Hippocampal formation (tissue), 2 donors: ENCODE measurements around the gene CLEC3B.
A peak's percentile ranks its signal among the peaks of the same experiment; 100 is the strongest.

Experiments
- DNase-seq, 2 donors: peaks; one replicate each; lab custom pipeline; 2025; lab: John Stamatoyannopoulos, UW

Gene CLEC3B

DNA sequence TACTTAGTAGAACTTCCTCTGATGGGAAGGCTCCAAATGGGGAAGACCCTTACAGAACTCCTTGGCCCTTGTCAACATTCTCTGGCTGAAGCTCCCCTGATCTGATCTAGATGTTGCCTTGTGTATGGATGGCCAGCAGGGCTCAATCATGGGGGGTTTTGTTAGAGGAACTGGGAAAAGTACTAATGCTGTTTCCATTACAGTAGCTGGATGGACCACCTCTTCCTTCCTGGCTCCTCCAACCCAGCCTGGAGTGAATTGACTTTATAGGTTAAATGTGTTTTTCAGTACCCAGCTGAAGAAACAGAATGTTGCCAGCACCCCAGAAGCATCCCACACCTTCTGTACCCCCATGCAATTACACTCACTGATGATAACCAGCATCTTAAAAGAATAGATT lies 22.7 kb upstream of the CLEC3B start:
- no peak for DNase-seq

DNA sequence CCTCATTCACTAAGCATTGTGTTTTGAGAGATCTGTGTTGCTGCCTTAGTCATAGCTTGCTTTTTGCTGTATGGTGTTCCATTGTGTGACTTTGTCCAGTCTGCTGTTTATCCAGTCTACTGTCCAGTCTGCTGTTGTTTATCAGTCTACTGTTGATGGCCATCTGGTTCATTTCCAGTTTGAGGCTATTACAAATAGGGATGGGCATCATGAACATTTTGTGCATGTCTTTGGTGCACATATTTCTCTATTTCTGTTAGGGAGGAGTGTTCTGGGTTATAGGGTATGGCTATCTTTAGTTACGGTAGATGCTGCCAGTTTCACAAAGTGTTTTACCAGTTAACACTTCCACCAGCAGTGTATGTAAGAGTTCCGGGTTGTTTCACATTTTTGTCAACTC lies 22.2 kb upstream of the CLEC3B start:
- DNase-seq, result no peak

DNA sequence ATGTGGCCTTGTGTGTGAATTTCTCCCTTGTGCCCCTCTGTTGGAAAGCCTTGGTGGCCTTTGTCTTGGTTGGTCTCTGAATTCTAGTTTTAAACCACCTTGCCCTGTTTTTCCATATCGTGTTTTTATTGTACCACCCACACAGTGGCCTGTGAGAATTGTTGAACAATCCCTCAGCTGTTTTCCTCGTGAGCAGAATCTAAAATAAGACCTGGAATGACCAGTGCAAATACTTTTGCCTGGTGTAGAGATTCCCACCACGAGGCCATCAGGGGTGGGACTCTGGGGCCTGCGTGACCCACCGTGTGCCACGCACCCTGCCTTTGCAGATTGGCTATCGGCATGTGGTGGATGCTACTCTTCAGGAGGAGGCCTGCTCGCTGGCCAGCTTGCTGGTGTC lies 19.0 kb upstream of the CLEC3B start:
- no peak for DNase-seq

DNA sequence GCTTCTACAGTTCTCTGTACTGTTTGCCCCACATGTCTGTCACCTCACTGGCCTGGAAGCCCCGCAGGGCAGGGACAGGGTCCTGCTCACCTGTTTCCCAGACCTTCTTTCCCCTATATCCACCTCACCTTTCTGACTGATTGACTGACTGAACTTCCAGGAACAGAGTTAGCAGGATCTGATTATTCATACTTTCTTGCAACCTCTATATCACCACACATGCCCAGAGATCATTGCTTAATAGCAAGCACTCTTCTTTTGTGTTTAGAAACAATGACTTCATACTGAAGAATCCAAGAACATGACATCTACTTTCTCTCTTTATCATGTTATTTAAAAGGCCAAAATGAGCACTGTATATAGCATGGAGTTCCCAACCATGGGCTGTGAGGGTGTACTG lies 18.0 kb upstream of the CLEC3B start:
- no peak for DNase-seq

DNA sequence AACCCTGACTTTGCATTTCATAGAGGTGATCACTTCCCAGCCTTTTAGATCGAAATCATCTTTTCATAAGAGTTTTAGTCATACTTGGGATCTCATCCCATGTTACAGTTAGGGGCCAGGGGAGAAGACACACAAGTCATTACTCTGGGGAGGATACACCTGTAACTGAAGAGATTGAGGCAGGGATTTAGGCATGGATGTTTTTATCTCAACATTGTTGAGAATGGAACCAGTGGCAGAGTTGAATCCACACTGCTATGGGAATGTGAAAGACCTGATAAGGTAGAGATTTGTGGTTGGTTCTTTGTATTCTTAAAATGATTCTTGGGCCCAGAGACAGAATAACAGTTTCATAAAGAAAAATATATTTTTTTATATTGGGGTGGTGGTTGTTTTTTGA lies 16.2 kb upstream of the CLEC3B start:
- no peak for DNase-seq

DNA sequence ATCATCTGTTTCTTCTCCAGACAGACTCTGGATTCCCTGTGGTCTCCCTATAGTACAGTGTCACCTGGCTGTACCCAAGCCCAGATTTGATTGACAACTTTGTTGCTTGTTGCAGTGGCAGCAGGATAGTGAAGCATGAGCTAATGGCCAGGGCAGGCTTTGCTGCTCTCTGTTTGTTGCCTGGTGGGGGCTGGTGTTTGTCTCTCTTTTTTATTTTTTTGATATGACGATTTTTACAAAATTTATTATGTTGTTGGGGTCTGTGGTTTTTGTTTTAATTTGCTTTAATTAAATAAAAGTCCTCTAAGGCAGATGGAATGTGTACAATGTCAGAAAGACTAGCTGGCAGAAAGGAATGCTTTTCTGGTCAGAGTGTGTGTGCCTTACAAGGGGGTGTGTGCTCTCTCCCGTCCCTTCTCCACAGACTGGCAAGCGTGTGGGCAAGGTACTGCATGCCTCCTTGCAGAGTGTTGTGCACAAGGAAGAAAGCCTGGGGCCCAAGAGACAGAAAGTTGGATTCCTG lies 15.2 kb upstream of the CLEC3B start:
- DNase-seq, result no peak

DNA sequence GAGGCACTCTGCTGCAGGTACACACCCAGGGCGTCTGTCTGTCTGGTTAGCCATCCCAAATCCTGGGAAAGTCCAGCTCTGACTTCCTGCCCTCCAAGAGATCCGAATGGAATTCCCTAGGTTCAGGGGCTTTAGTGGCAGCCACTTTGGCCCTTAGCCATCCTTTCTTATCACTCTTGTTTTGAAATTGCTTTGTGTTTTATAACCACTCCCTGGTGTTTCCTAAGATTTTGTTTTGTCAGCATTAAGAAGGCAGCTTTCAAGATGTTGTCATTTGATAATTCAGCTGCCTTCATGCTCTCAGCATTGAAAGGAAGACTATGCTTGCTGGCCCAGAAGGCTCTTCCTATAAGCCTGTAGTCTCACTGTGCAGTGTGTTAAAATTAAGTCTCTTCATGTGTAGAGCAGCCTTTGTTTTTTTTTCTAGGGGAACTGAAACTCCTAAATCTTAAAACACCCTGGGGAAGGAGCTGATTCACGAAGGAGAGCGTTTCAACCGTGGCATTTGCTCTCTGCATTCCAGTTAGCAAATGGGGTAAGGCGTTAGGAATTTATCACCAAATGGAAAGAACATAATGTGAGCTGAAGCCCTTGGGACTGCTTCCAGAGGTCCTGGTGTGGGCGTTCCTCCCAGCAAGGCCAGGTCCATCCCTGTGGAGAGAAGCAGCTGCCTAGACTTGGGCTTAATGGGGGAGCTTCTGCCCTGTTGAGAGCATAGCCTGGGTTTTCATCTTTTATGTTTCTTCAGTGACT lies 14.2 kb upstream of the CLEC3B start:
- DNase-seq, result peak in 1 of 2 donors; percentile 16

DNA sequence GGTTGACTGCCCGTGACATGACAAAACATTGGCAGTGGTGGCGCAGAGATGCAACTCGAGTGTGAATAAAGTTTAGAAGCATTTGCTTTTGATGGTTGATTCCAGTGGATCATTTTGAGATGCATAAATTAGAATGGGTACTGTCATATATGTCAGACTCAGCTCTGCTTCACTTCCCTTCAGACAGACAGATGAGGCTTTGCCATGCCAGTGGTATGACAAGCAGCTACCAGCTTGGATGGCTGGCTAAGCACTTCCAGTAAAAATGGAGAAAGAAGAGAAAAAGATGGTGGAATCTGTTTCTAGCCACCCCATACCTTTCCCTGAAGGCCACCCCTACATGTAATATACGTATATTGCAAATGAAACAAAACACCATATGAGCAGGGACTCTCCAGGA lies 13.5 kb upstream of the CLEC3B start:
- no peak for DNase-seq

DNA sequence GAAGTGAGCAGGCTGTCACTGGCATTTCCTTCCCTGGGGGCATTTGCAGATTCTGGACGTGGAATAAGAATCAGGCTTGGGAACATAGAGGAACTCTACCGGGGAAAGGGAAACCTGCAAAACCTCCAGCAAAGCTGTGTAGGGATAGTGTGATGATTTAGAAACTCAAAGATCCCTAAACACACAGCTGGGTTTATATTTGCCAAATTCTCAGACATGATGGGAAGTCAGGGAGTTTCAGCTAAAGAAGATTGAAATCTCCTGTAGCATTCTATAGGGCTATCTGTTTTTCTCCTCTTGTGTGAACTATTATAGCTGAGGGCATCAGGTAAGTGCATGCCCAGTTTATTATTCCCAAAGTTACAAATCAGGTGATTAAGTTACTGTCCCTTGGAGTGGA lies 9.2 kb upstream of the CLEC3B start:
- no peak for DNase-seq

DNA sequence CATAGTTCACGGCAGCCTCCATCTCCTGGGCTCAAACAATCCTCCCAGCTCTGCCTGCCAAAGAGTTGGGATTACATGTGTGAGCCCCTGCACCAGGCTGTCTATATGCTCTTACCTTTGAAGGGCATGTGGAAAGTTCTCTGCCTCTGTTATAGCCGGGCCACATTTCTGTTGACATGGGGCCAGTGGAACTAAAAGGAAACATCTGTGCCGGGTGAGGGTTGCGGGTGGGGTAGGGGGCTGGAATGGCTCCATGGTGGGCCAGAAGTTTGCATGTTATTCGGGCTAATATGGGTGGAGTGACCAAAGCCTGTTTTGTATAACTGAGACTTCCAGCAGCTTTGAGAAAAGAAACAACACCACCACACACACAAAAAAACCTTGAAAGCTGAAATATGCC lies 8.3 kb upstream of the CLEC3B start:
- no peak for DNase-seq

DNA sequence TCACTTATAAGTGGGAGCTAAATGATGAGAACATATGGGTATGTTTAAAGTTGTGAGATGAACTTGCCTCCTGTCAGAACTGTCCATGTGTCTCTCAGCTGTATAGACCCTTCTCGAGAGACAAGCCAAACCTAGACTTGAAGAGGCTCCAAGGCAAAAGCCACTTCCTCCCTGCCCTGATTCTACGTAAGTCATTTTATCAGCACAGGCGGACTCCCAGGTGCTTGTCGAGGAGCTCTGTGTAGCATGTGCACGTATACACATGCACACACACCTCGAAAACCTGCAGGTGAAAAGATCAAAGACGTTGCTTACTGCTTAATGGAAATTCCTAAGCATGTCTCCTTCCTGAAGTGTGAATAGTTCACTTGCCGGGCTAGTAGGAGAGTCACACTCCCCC lies 5.6 kb upstream of the CLEC3B start:
- DNase-seq, result no peak

DNA sequence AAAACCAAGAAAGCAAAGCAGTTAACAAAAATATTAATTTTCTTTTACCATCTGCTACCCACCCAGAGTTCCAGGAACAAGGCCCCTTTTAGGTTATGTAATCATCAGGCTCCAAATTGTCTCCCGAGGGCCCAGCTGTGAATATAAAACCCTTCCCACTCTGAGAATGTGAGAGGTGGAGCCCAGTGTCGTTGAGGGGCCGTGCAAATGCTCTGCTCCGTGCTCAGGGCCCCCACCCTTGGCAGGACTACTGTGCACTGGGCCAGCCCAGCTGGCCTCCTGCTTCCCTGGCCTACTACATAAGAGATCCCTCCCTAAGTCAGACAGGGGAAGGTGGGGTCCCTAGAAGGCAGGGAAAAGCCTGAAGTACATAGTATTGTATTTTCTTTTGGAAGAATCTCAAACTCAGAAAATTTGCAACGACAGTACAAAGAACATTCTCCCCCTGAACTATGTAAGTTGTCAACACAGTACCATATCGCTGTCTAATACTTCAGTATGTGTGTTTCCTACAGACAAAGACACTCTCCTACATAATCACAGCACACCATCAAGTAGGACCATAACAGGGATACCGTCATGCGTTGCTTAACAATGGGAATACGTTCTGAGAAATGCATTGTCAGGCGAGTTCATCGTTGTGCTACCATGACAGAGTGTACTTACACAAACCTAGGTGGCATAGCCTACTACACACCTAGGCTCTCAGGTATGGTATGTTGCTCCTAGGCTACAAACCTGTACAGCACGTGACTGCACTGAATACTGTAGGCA lies 4.4 kb upstream of the CLEC3B start:
- DNase-seq, result no peak

DNA sequence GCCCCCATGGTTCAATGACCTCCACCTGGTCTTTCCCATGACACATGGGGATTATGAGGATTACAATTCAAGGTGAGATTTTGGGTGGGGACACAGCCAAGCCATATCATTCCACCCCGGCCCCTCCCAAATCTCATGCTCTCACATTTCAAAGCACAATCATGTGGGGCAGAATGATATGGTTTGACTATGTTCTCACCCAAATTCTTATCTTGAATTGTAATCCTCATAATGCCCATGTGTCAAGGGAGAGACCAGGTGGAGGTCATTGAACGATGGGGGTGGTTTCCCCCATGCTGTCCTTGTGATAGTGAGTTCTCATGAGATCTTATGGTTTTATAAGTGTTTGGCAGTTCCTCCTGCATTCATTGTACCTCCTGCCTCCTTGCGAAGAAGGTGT lies 2.4 kb upstream of the CLEC3B start:
- DNase-seq, result no peak

DNA sequence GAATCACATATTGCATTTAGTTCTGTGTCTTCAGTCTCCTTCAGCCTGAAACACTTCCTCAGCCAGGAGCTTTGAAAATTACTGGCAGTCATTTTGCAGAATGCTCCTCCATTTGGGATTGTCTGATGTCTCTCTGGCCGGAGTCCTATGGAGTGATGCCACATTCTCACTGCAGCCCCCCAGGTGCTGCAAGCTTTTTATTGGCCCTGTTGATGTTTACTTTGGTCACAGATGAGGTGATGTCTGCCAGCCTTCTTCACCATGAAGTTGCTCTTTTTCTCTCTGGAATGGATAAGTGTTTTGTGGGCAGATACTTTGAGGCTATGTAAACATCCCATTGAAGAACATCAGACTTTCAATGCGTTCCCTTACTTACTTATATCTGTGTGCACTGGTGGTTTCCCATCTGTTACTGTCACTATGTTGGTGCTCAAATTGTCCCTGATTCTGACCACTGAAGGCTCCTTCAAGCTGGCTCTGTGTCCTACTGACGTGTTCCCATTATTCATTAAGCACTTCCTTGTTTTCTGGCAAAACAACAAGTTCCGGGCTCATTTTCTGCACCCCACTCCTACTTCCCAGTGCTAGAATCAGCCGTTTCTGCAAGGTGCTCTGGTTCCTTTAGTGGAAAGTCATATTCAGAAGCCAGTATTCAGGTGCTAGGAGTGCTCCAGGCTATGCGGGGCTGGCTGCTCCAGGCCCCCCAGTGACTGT lies 1.4 kb upstream of the CLEC3B start:
- DNase-seq, result no peak

DNA sequence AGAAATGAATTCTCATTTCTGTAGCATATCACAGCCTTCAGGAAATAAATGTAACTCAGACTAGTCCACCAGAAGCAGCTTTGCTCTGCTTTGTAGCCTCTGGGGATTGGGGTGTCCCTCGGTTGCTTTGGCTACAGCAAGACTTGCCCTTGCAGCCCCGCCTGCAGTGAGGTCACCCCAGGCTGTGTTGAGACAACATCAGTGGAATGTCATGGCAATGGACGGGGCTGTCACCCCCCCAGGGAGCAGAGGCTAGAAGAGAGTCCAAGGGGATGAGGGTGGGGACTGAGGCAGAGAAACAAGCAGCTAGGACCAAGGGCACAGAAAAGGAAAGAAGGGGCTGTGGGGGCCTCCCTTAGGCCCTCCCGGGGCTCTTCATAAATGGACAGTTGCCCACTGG lies 854 bp downstream of the CLEC3B start:
- DNase-seq, result no peak

DNA sequence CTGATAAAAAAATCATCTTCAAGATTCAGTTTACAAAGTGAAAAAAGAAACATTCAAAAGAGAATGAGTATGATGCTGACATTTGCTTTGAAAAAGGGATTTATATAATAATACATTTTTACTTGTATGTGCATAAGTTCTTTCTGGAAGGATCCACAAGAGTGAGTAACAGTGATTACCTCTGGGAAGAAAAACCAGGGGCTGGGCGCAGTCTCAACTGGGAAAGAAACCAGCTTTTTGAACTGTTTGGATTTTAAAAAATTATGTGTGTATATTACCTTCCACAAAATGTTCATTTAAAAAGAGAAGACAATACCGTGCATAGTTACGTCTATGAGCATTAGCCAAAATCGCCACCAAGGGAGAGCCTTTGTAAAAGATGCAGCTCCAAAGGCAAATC lies 1.3 kb downstream of the CLEC3B start:
- no peak for DNase-seq

DNA sequence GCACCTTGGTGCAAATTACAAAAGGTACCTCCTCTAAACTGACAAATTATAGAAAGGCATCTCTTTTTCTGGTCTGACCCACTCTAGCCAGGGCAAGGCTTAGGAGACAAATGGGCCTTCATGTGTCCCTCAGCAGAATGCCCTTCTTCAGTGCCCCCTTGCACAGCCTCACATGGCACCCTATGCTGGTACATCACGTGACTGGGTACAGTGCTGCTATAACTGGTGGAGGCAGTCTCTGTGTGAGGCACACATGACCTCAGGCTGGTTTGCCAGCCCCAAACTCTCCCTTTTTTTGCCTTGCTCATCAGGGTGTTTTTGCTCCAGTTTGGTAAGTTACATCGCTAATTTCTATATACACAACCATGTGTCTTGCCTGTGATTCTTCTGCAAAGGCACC lies 3.1 kb downstream of the CLEC3B start:
- DNase-seq, result no peak

DNA sequence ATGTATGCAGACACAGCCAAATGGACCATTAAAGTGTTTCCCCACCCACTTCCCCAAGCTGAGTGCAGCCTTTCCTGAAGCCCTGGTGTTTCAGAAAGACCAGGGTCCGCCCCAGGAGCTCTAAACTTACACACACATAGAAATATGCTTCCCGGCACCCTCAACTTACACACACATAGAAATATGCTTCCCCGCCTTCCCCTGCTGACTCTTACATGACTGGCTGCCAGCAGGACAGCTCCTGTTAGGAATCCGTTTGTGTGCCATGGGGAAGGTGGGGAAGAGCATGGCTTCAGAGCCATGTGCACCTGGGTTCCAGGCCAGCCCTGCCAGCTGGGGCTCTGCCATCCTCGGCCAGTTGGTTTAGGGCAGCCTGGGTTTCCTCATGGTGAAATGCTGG lies 3.6 kb downstream of the CLEC3B start:
- no peak for DNase-seq

DNA sequence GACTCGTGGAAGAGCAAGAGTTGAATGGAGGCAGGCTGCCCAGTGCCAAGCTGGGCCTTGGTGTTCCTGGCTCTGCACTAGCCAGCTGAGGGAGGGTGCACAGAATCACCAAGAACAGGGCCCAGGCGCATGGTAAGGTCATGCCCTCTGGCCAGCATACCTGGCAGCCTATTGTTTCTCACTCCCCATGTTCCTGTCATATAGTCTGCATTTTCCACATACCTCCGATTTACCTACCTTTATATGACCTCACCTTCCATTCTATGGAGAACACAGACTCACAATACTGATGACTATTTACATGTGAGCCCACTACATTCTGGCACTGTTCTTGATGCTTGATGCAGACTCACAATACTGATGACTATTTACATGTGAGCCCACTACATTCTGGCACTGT lies 5.4 kb downstream of the CLEC3B start:
- DNase-seq, result no peak

DNA sequence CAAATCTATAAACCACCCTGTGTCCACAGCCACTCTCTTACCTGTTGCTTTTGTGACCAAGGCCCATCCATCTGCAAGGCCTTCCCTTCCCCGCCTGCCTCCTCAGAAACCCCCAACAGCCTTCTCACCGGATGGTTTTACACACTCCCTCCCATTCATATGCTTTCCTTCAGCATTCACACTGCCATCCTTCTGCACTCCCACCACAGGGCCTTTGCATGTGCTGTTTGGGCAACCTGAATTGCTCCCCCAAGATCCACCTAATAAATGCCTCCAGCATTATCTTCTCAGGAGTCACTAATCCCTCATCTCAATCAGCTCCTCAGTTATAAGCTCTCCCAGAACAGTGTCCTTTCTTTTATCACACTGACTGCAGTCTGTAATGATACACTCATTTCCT lies 6.0 kb downstream of the CLEC3B start:
- no peak for DNase-seq

DNA sequence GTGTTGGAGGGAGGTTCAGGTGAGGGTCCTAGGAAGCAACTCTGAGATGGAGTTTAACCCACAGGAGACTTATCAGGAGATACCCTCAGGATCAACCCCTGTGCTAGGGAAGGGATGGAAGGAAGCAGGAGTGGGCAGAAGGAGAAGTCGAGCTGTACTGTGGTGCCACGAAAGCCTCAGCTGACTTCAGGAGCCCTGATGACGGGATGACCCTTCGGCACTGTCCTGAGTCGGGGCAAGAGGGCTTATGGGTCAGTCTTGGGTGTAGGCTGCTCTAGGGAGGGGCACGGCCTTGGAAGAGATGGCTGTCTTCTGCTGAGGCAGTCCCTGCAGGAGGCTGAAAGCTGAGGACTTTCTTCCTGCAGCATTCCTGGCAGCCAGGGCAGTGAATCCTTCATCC lies 7.7 kb downstream of the CLEC3B start:
- DNase-seq, result no peak

DNA sequence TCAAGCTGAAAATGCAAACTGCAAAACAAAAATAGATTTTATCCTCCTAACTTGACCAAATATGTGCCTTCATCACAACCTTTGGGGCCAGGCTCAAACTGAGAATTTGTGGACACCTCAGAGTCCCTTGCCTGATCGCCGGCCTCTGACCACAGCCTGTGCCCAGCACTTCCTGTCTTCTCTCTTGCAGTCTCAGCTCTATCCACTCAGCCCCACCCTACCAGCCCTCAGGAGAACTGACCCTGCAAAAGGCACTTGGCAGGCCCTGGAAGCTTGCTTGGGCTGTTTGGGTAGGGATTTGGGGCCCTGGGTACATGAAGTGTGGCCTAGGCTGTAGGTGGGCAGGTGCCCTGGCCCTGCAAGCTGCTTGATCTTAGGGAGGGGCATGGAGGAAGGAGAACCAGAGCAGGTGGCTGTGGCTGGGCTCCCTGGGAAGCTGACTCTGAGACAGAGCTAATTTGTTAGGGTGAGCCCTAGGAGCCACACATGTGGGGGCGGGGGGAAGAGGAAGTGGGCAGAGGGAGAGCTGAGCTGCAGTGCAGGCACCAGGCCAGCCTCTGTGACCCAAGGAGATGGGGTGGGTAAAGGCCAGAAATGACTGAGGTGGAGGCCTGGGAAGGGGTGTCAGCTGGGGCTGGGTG lies 8.6 kb downstream of the CLEC3B start:
- DNase-seq, result peak in 1 of 2 donors; percentile 52
